Astrocyte of the hippocampus (primary cell): ENCODE data around the gene ERC1.

ENCODE experiments used
- DNase-seq: peaks from one replicate; pipeline ENCODE4 v3.0.0; 2011; ENCODE audit warnings: low read depth, low spot score

The ERC1 gene

DNA sequence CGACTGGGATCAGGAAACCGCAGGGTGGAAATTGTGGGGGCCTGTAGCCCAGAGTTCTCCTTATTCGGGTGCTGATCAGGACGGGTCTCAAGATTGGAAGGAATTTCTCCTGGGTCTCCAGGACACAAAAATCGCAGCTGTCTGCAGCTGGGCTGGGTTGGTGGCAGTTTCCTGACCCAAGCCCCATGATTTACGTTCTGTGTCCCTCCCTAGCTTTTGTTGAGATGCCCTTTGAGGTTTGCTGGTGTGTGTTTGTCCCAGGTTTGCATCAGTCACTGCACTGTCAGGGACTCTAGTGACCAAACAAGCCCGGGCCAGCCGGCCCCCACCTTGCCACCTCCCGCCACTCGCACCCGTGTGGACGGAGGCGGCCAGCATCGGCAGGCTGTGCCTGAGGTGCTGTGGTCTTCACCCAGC, 513.9 kb downstream of the ERC1 start:
- no peak for DNase-seq

DNA sequence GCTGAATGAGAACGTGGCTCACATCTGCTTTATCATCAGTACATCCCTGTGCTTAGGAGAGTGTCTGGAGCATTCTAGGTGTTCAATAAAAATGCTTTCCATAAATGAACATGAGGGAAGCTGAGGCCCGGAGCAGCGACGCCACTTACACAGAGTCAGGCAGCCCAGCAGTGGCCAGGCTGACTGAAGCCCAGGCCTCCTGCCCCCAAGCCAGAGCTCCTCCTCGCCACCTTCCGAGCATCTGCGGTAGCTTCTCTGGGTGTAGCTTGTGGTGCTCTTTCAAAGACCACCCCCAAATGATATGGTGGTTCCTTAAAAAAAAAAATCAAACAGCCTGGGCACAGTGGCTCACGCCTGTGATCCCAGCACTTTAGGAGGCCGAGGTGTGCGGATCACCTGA, 514.6 kb downstream of the ERC1 start:
- DNase-seq: no peak

DNA sequence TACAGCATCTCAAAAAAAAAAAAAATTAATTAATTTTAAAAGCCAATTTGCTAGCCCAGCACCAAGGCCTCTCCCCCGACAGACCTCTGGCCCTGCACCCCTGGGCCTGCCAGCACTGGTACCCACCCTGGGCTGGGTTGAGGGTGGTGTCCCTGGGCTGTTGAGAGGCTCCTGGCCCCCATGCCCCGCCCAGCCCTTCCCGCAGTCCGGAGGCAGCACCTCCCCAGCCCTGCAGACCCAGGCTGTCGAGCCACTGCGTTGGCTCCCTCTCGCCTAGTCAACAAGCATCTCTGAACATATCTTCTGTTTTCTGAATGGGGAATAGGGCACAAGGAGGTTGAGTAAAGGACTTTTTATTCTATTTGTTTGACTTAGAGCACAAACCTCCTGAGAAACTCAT, 516.3 kb downstream of the ERC1 start:
- DNase-seq: no peak

DNA sequence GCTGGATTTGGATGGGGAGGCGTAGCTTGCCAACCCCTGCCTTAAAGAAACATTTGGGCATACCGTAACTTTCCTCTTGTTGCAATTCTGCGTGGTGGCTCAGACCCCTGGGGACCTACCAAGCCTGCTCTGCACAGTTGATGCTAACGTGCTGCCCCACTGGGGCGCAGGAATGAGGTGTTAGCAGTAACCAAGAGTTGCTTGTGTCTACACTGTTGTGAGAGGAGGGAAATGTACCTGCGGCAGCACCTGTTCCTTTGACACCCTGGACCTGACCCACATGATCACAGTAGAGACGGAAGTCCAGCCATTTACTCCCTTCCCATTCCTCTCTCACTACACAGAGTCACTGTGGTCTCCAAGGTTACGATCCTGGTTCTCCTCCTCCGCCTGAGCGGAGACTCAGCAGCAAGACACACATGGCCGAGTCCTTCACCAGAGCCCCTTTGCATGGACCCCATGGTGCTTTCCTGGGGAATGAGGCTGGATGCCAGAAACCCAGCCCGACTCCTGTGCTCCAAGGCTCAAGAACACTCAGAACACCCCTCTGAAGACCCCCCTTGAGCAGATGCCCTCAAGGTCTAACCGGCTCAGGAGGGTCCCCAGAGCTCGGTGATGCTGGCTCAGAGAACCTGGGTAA, 518.5 kb downstream of the ERC1 start:
- DNase-seq: no peak

DNA sequence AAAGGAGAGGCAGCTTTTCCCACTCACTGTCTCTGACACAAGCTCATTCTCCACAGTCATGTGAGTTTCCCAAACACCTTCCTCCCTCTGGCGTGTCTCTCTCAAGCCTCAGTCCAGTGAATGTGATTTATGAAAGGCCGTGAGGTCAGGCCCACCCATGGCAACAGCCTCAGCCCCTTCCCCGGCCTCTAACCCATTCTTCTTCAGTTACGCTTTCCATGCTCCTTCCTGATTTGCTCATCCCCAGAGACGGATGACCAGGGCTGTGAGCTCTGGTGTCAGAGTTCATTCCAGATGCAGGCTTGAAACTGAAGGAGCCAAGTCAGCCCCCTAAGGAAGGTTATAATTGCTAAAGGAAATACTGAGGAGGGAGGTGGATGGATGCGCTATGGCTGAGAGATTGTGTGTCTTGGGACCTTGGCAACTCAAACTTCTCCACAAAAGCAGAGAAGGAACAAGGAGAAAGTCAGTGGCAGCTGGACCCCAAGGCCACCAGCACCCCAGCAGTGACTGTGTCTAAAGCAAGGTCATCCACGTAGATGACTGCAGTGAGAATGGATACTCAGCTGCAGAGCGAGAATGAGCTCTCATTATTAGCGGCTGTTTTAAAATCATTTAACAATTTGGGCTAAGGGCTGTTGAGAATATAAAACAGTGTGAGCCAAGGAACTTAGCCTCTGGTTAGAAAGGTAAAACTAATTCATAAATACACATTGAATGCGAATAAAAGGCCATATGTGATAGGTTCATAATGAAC, 519.2 kb downstream of the ERC1 start:
- DNase-seq: no peak

DNA sequence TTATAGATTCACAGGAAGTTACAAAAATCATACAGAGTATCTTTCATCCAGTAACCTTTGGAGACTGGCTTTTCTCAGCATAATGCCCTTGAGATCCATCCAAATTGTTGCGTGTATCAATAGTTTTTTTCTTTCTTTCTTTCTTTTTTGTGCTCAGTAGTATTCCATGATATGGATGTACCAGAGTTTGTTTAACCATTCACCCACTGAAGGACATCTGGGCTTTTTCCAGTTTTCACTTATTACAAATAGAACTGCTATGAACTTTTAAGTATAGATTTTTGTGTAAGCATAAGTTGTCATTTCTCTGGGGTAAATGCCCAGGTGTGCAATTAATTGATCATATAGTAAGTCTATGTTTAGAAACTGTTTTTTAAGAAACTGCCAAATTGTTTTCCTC, 524.0 kb downstream of the ERC1 start:
- no peak for DNase-seq

DNA sequence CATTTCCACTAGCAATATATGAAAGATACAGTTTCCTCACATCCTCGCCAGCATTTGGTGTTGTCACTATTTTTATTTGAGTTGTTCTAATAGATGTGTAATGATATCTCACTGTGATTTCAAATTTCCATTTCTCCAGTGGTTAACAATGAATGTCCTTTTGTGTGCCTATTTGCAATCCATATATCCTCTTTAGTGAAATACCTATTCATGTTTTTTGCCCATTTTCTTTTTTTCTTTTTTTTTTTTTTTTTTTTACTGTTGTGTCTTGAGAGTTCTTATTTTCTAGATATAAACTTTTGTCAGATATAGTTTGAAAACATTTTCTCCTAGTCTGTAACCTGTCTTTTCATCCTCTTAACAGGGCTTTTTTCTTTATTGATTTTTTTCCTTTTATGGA, 524.4 kb downstream of the ERC1 start:
- no peak for DNase-seq

DNA sequence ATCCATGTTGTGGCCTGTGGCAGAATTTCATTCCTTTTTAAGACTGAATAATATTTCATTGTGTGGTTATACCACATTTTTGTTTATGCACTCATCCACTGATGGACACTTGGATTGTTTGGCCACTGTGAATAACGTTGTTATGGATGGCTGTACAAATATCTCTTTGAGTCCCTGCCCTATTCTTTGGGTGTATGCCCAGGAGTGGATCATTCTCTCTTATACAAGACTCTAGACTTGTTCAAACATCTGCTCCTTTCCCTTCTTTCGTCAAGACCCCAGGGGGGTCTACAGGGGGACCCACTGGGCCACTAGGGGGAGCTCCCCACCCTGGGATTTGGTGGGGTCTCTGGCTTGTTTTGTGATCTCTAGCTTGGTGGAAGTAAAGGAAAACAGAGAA, 526.0 kb downstream of the ERC1 start:
- DNase-seq: peak; percentile 84

DNA sequence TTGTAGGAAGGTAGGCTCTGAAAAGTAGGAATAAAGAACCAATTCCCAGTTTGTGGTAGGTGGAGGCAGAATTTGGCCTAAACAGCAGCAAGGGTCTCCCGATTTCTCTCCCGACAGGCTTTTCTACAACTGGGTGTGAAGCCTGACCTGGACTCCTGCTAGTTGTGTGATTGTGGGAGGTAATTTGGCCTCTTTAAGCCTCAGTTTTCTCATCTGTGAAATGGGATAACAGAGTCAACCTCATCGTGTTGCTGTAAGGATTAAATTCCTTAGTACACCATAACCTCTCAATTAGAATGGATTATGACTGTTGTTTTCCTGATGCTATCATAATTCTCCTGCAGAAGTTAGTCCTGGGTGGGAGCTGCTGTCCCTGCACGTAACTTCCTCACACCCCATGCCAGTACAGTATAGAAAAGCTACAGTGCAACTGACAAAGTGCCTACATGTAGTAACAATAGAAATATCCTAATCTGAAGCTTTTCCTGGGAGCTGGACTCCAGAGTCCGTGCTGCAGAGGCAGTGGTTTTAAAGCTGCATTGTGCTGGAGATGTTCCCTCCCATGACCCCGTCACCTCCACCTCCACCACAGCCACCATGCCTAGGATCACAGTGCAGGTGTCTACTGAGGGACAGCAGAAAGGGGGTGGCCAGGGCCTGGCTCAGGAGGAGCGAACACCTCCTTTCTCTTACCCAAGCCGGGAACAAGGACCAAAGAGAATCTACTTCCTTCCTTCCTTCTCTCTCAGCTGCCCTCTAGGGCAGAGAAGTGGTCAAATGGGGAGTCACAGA, 526.9 kb downstream of the ERC1 start:
- no peak for DNase-seq

DNA sequence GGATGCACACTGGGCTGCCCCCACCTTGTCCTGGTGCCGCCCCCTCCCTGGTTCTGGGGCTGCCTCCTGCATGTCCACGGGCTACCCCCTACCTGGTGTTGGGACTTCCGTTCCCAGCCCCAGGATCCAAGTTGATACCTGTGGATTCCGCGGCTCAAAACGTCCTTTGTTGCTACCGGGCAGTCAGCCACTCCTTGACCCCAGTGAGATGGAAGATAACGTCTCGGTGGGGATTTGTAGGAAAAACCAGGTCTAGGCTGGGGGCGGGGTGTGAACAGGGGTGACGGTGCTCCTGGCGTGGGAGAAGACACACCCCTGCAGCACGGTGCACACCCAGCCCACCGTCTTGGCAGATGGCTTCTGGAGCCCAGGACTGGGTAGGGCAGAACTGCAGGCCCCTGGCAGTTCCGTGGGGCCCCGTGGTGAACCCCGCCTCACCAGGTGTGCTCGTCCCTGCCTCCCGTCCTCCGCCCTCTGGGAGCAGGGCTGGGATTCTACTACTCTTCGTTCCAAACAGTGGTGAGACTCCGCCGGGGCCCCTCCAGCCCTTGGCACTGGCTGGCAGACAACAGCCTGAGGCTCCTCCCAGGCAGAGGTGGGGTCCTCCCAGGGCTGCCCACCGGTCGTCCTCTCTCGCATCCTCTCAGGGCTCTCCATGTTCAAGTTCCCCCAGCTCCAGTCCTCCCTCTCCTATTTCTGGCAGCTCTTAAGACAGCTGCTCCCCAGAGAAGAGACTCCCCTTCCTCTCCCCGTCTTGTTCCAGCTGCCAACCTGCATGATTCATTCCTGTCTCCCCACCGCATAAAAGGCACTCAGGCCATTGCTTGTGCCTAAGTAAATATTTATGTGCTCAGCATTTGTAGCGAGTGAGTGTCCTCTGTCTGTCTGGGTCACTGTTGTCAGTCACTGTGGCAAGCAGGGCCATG, 527.8 kb downstream of the ERC1 start:
- DNase-seq: peak; percentile 89

DNA sequence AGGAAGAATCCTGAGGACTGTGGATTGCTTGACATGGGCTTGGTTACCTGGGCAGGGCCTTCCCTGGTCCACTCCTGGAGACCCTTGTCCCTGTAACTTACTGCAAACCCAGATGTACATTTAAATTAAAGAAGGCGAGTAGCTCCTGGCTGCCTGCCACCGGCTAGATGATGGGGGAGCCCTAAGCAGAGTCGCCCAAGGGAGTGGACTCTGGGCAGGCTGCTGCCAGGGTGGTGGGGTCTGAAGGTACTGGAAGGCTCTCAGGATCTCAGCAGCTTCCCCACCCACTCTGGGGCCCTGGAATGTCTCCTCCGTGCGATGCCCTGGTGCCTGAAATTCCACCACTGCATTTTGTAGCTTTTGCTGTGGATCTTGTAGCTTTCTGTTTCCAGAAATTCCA, 528.6 kb downstream of the ERC1 start:
- peak; percentile 65 for DNase-seq

DNA sequence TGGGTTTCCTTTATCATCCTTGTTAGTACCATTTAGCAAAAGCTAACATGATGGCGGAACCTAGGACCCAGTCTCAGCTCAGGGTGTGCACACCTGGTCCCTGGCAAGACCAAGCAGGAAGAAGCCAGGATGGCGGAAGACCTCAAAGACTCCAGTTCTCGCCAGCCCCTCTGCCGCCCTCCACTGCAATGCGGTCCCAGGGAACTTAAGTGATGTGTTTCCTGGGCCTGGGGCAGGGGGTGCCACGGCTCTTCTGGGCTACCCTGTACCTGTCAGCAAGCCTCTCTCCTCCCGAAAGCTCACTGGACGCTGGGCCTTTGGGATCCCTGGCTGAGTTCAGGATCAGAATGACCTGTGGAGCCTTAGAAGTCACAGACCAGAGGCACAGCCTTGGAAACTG, 532.0 kb downstream of the ERC1 start:
- no peak for DNase-seq

DNA sequence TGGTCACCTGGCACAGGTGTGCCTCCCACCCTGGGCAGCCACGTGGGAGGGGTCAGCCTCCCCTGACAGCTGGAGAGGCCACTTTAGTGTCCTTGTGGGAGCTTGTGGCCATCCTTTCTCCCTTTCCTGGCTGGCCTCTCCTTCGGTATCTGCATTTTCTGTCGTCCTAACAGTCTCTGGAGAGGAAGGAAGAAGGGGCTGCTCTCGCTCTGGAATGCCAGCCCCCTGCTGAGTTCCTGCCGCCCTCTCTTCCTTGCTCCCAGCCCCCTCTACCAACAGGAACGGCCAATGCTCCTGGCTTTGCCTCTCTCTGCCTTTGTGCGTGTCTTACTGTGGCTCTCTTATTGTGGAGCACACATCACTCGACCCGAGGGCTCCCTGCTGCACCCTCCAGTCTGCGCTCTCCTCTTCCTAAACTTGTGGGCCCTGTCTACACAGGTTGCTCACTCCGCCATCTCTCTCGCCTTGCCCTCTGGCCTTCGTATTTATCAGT, 532.6 kb downstream of the ERC1 start:
- DNase-seq: no peak

DNA sequence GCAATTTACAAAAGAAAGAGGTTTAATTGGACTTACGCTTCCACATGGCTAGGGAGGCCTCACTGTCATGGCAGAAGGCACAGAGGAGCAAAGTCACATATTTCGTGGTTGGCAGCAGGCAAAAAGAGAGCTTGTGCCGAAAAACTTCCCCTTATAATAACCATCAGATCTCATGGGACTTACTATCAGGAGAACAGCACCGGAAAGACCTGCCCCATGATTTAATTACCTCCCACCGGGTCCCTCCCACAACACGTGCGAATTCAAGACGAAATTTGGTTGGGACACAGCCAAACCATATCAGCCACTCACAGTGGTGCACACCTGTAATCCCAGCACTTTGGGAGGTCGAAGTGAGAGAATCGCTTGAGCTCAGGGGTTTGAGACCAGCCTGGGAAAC, 534.8 kb downstream of the ERC1 start:
- no peak for DNase-seq

DNA sequence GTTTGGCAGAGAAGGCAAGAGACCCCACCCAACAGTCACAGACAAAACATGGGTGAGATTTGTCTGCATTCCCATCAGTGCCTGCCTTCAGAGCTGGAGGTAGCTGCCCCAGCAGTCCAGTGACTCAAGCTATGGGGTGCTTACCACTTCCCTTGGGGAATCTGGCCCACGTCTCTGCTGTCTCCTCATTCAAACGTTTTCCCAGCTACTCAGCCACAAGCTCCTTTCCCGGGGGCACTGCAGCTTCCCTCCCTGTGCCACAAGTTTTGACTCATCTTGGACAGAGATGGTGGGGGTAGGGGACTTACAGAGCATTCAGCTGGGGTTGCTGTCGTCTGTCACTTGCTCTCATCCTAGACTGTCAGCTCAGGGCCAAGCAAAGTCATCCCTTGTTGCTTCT, 536.8 kb downstream of the ERC1 start:
- DNase-seq: peak; percentile 75

DNA sequence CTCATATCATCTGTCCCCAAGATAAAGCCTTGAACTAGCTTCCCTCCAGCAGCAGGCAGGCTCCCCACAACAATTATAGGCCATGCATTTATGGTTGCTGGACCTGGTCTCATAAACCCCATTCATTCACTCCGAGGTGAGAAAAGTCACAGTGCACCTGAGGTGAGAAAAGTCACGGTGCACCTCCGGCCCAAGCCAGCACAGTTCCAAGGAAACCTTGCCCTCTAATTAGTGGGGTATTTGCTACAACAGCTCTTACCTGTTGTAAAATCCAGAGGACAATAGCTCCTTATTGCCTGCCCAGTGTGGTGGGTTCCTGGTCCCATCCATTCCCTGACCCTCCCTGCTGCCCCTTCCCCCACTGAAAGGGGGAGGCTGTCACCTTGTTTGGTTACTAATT, 537.8 kb downstream of the ERC1 start:
- no peak for DNase-seq

DNA sequence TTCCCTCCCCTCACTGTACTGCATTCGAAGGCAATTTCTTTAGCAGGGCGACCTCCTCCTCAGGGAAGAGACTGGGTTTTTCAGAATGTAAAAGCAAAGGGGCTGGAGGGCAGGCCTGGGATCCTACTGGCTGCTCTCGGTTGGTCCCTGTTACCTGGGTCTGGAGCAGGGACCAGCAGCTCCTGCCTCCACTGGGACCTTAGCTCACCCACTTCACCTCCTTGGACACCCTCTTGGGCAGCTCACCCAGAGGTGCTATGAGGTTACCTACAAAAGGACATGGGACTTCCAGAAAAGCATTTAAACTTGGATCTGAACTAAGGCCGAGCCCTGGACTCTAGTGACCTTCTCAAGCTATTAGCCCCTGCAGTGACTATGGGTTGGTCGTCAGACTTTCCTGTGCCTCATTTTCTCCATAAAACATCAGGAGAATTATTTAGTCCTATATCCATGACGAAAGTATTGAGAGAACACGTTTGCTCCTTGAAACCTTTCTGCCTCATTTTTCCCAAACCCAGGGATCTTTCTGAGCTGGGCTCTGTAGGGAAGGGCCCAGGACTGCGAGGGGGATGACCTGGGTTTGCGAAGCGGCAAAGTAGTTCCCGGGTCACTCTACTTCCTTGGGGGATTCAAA, 538.3 kb downstream of the ERC1 start:
- DNase-seq: peak; percentile 46

DNA sequence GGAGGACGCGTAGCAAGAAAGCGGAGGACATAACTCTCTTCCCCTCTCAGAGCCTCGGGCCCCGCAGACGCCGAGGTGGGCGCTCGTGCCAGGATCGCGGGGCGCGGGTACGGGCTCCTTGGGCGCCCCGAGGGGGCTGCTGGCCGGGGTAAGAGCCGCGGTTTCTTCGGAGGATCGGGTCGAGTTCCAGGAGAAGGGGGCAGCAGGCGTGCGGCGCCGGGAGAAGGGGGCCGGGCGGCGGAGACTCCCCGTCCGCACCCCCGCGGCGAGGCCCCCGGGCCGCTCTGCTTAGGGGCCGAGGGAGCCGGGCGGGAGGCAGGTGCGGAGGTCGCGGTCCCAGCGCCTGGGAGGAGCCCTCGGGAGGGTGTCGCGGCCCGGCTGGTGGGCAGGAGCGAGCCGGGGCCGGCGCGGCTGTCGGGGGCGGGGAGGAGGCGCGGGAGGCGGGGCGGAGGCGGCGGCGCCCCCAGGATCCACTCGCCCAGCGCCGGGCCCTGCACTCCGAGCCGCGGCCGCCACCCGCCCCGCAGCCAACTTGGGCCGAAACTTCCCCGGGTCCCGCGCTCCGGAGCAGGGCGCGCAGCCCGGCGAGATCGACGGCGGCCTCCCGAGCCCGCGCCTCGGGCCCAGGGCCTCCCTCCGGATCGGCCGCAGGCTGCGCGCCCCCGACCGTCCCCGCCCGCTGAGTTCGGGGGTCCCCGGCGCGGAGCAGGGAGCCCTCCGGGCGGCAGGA, 539.0 kb downstream of the ERC1 start:
- DNase-seq: peak; percentile 69

DNA sequence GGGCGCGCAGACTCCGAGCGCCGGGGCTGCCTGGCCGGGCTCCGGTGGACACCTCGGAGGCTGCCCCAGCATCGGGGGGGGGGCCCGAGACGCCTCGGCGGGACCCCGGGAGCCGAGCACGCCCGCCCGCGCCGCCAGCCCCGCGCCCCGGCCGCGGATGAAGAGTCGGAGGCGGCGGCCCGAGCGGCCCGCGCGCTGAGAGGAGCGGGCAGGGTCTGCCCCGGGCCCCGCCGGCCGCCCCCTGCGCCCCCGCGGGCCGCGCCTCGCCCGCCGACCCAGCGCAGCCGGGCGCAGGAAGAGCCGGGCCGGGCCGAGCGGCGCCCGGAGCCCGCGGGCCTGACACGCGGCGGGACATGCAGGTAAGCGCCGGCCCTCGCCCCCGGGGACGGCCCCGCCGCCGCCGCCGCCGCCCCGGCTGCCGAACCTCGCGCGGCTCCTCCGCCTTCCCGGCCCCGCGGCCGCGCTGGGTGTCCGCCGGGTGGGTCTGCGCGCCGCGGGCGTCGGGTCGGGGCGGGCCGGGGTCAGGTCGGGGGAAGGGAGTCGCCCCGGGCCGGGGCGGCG, 539.6 kb downstream of the ERC1 start:
- no peak for DNase-seq

DNA sequence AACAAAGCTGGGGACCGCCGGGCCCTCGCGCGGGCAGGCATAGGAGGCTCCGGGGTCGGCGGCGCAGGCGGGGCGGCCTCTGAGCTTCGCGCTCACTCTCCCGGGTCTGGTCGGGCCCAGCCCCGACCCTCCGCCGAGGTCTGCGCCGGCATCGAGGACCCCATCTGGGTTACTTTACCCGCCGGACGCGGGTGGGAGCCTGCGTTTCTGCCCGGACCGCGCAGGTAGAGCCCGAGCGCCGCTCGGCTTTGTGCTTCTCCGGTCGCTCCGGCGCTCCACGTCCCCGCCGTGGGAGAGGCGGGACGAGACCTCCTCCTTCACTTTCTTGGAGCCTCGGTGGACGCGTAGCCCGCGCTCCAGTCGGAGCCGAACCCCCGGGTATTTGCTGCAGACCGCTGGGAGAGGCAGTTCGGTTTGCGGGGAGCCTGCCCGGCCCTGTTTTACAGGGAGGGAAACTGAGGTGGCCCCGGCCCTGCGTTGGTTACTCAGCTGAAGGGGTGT, 540.2 kb downstream of the ERC1 start:
- DNase-seq: peak; percentile 62
